ENCODE results near the gene ANGPTL1.

The ANGPTL1 gene

GRCh38 chr1:178870944-178871343 lies at the start of gene ANGPTL1:
TSS of gene ANGPTL1 (minus strand) at chr1:178871077. CDS start at chr1:178865776, 5,301 bp downstream.
- DNase-seq: no peak

GRCh38 chr1:178919581-178919980 lies 48.7 kb upstream of the ANGPTL1 start:
- no peak for DNase-seq

- DNase-seq: no peak
Observed at GRCh38 chr1:178918955-178919354, 48.1 kb upstream of the ANGPTL1 start.

GRCh38 chr1:178918308-178918707 lies 47.4 kb upstream of the ANGPTL1 start:
- no peak for DNase-seq

- no peak for DNase-seq
Observed at GRCh38 chr1:178916448-178917174, 45.7 kb upstream of the ANGPTL1 start.

GRCh38 chr1:178912597-178912996 lies 41.7 kb upstream of the ANGPTL1 start:
- no peak for DNase-seq

- DNase-seq: no peak
Observed at GRCh38 chr1:178910023-178910422, 39.1 kb upstream of the ANGPTL1 start.

GRCh38 chr1:178908358-178908757 lies 37.5 kb upstream of the ANGPTL1 start:
- no peak for DNase-seq

GRCh38 chr1:178901482-178902125 lies 30.7 kb upstream of the ANGPTL1 start:
- no peak for DNase-seq

GRCh38 chr1:178899402-178899801 lies 28.5 kb upstream of the ANGPTL1 start:
- no peak for DNase-seq

- DNase-seq: no peak
Observed at GRCh38 chr1:178898401-178898800, 27.5 kb upstream of the ANGPTL1 start.

GRCh38 chr1:178895928-178896327 lies 25.1 kb upstream of the ANGPTL1 start:
- DNase-seq: no peak

- no peak for DNase-seq
Observed at GRCh38 chr1:178886551-178886950, 15.7 kb upstream of the ANGPTL1 start.

- no peak for DNase-seq
Observed at GRCh38 chr1:178885869-178886268, 15.0 kb upstream of the ANGPTL1 start.

GRCh38 chr1:178881950-178882349 lies 11.1 kb upstream of the ANGPTL1 start:
- DNase-seq: no peak

- DNase-seq: no peak
Observed at GRCh38 chr1:178877896-178878295, 7.0 kb upstream of the ANGPTL1 start.

- no peak for DNase-seq
Observed at GRCh38 chr1:178875936-178876335, 5.1 kb upstream of the ANGPTL1 start.

GRCh38 chr1:178874966-178875365 lies 4.1 kb upstream of the ANGPTL1 start:
- DNase-seq: no peak

GRCh38 chr1:178871551-178872320 lies 859 bp upstream of the ANGPTL1 start:
- DNase-seq: no peak

- no peak for DNase-seq
Observed at GRCh38 chr1:178870221-178870620, 656 bp downstream of the ANGPTL1 start.

GRCh38 chr1:178869119-178869697 lies 1.7 kb downstream of the ANGPTL1 start:
- DNase-seq: no peak

GRCh38 chr1:178868706-178869105 lies 2.2 kb downstream of the ANGPTL1 start:
- no peak for DNase-seq

- no peak for DNase-seq
Observed at GRCh38 chr1:178867670-178868069, 3.2 kb downstream of the ANGPTL1 start.
